Suprapubic skin (tissue), 4 donors: ENCODE data around the gene ARHGAP31.

ENCODE experiments used
- POLR2A ChIP-seq, 2 donors: fragments of 450-650 bp; IDR thresholded peaks; one replicate each; pipeline ENCODE4 v1.6.1; 2017; ENCODE audit warnings: antibody characterized with exemption in 2 of 2, mild to moderate bottlenecking in 2 of 2, moderate library complexity in 2 of 2
- POLR2AphosphoS5 ChIP-seq, 3 donors: sonication (generic); formaldehyde crosslinking; IDR thresholded peaks; one replicate each; pipeline ENCODE4 v1.6.1; 2017; ENCODE audit warnings: antibody characterized with exemption in 3 of 3
- TF ChIP-seq, protein P1 (sequence below), 2 donors: fragments of 200-600 bp in 1 of 2; fragments of 450-650 bp in 1 of 2; sonication (generic) in 1 of 2; IDR thresholded peaks; one replicate each; pipeline ENCODE4 v1.5.1; 2016 to 2019; ENCODE audit warnings: antibody characterized with exemption in 2 of 2, mild to moderate bottlenecking in 1 of 2, moderate library complexity in 1 of 2

- TF ChIP-seq, protein P1, sequence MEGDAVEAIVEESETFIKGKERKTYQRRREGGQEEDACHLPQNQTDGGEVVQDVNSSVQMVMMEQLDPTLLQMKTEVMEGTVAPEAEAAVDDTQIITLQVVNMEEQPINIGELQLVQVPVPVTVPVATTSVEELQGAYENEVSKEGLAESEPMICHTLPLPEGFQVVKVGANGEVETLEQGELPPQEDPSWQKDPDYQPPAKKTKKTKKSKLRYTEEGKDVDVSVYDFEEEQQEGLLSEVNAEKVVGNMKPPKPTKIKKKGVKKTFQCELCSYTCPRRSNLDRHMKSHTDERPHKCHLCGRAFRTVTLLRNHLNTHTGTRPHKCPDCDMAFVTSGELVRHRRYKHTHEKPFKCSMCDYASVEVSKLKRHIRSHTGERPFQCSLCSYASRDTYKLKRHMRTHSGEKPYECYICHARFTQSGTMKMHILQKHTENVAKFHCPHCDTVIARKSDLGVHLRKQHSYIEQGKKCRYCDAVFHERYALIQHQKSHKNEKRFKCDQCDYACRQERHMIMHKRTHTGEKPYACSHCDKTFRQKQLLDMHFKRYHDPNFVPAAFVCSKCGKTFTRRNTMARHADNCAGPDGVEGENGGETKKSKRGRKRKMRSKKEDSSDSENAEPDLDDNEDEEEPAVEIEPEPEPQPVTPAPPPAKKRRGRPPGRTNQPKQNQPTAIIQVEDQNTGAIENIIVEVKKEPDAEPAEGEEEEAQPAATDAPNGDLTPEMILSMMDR (IDR thresholded peaks at IDR 0.05) = no peak
- no peak for TF ChIP-seq POLR2A (IDR thresholded peaks at IDR 0.05)
- no peak for TF ChIP-seq POLR2AphosphoS5 (IDR thresholded peaks at IDR 0.05)
These were observed 36.4 kb upstream of the ARHGAP31 start for GRCh38 chr3:119257654-119258410.
